ENCODE results near the gene KCTD5.

Gene KCTD5

GRCh38 chr16:2697401-2697948 lies 15.2 kb downstream of the KCTD5 start:
- DNase-seq (ENCODE audit: low read depth) = no peak

GRCh38 chr16:2698103-2698870 lies 16.0 kb downstream of the KCTD5 start:
- no peak for DNase-seq (ENCODE audit: low read depth)

GRCh38 chr16:2698965-2699750 lies 16.8 kb downstream of the KCTD5 start:
- DNase-seq (ENCODE audit: low read depth) = no peak

- DNase-seq (ENCODE audit: low read depth) = no peak
Measured at GRCh38 chr16:2699791-2700600, 17.7 kb downstream of the KCTD5 start.

- DNase-seq (ENCODE audit: low read depth) = no peak
Measured at GRCh38 chr16:2700786-2701185, 18.5 kb downstream of the KCTD5 start.

- DNase-seq (ENCODE audit: low read depth) = no peak
Measured at GRCh38 chr16:2701272-2701671, 18.9 kb downstream of the KCTD5 start.

GRCh38 chr16:2701713-2702437 lies 19.6 kb downstream of the KCTD5 start:
- no peak for DNase-seq (ENCODE audit: low read depth)

- no peak for DNase-seq (ENCODE audit: low read depth)
Measured at GRCh38 chr16:2702438-2702825, 20.1 kb downstream of the KCTD5 start.

GRCh38 chr16:2702871-2703745 lies 20.8 kb downstream of the KCTD5 start:
- no peak for DNase-seq (ENCODE audit: low read depth)

- DNase-seq (ENCODE audit: low read depth) = no peak
Measured at GRCh38 chr16:2704166-2704982, 22.1 kb downstream of the KCTD5 start.

- no peak for DNase-seq (ENCODE audit: low read depth)
Measured at GRCh38 chr16:2704983-2705275, 22.6 kb downstream of the KCTD5 start.

GRCh38 chr16:2705351-2705750 lies 23.0 kb downstream of the KCTD5 start:
- DNase-seq (ENCODE audit: low read depth) = no peak

GRCh38 chr16:2706085-2706484 lies 23.8 kb downstream of the KCTD5 start:
- DNase-seq (ENCODE audit: low read depth) = no peak

- DNase-seq (ENCODE audit: low read depth) = no peak
Measured at GRCh38 chr16:2706611-2707311, 24.4 kb downstream of the KCTD5 start.

- no peak for DNase-seq (ENCODE audit: low read depth)
Measured at GRCh38 chr16:2707368-2708289, 25.3 kb downstream of the KCTD5 start.

- no peak for DNase-seq (ENCODE audit: low read depth)
Measured at GRCh38 chr16:2708290-2708639, 25.9 kb downstream of the KCTD5 start.

- DNase-seq (ENCODE audit: low read depth) = no peak
Measured at GRCh38 chr16:2708955-2709587, 26.7 kb downstream of the KCTD5 start.

GRCh38 chr16:2709588-2709984 lies 27.3 kb downstream of the KCTD5 start:
- no peak for DNase-seq (ENCODE audit: low read depth)

All from stromal cell of bone marrow (primary cell).